ENCODE measurements around the gene LRRC74A.

The LRRC74A gene

DNA sequence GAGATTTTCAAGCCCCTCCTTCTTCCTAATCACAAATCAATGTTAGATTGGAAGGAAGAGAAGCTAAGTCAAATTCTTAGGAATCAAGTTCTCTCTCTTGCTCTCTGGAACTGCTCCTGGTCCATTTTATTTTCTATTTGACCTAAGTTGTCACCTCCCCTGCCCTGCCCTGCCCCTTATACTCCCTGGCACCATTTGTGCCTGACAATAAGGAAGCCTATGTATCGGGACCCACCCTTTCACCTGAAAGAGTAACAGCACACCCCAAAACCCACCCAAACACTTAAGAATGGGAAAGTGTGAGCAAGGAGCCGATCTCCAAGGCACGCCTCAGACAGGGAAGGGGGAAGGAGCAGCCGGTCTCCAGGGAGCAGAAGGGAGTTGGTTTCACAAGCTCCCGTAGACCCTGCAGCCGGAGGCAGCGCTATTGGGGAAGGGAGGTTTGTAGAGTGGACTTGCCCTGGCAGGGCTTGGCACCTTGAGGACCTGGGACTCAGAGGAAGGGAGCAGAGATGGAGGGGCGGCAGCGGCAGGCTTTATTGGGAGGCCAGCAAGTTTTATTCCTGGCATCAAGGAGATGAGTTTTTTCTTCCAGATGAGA is 1.6 kb downstream of the LRRC74A start:
- Histone ChIP-seq H3K9me3 (replicated peaks; ENCODE audit: insufficient read depth, low read length) (no peaks in the 10 kb centered on the region), H3K27me3 (replicated peaks; ENCODE audit: insufficient read depth, low read length) (no peaks in the 10 kb centered on the region), H3K4me2 (ENCODE audit: low read depth, low read length) (no peak overlapping the region), H2AFZ (ENCODE audit: low read length) (no peak overlapping the region), H4K20me1 (ENCODE audit: insufficient read depth, low read length) (no peaks in the 10 kb centered on the region), H3F3A (ENCODE audit: insufficient read depth, low read length) (no peaks in the 10 kb centered on the region), H3K27ac (ENCODE audit: low read length) (no peak overlapping the region), H3K4me1 (ENCODE audit: low read length) (no peaks in the 10 kb centered on the region), H3K79me2 (ENCODE audit: low read length) (no peaks in the 10 kb centered on the region), H3K4me3 (ENCODE audit: low read length) (no peak overlapping the region), H3K9ac (ENCODE audit: low read length) (no peak overlapping the region), H3K36me3 (replicated peaks; ENCODE audit: insufficient read depth, low read length) (no peaks in the 10 kb centered on the region), H3K9me2 (replicated peaks; ENCODE audit: insufficient read depth, low read length) (no peaks in the 10 kb centered on the region)
- TF ChIP-seq EZH2phosphoT487 (IDR thresholded peaks at IDR 0.05; ENCODE audit: low read length) (no peak), EZH2 (optimal IDR thresholded peaks at IDR 0.05; ENCODE audit: low read depth, low read length) (no peak), CTCF (IDR thresholded peaks at IDR 0.05; ENCODE audit: low read length) (no peak)
- no peak for DNase-seq

GRCh38 chr14:76828339-76829012 is 2.3 kb downstream of the LRRC74A start:
- Histone ChIP-seq H2AFZ (ENCODE audit: low read length) (no peak overlapping the region), H3K36me3 (replicated peaks; ENCODE audit: insufficient read depth, low read length) (no peaks in the 10 kb centered on the region), H3K4me1 (ENCODE audit: low read length) (no peaks in the 10 kb centered on the region), H4K20me1 (ENCODE audit: insufficient read depth, low read length) (no peaks in the 10 kb centered on the region), H3K9me2 (replicated peaks; ENCODE audit: insufficient read depth, low read length) (no peaks in the 10 kb centered on the region), H3K27ac (ENCODE audit: low read length) (no peak overlapping the region), H3K4me2 (ENCODE audit: low read depth, low read length) (no peak overlapping the region), H3K27me3 (replicated peaks; ENCODE audit: insufficient read depth, low read length) (no peaks in the 10 kb centered on the region), H3F3A (ENCODE audit: insufficient read depth, low read length) (no peaks in the 10 kb centered on the region), H3K9ac (ENCODE audit: low read length) (no peak overlapping the region), H3K79me2 (ENCODE audit: low read length) (no peaks in the 10 kb centered on the region), H3K4me3 (ENCODE audit: low read length) (no peak overlapping the region), H3K9me3 (replicated peaks; ENCODE audit: insufficient read depth, low read length) (no peaks in the 10 kb centered on the region)
- TF ChIP-seq EZH2phosphoT487 (IDR thresholded peaks at IDR 0.05; ENCODE audit: low read length) = no peak
- TF ChIP-seq EZH2 (optimal IDR thresholded peaks at IDR 0.05; ENCODE audit: low read depth, low read length) = no peak
- TF ChIP-seq CTCF (IDR thresholded peaks at IDR 0.05; ENCODE audit: low read length) = no peak
- DNase-seq = no peak

DNA sequence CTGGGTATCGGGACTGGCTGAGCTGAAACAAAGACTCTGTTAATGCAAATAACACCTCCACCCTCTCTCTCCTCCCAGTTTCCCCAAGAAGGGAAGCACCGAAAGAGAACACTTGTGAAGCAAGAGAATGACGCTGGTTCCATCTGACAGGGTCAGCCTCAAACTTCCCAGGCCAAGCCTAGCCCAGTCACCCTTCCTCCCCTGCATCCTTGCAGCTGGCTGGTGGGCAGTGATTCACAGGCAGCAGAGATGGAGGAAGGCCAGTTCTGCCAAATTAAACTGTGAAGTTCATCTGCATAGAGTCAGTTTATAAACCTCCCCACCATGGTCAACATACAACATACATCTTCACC is 2.8 kb downstream of the LRRC74A start:
- Histone ChIP-seq H2AFZ (ENCODE audit: low read length) (no peak overlapping the region), H3K36me3 (replicated peaks; ENCODE audit: insufficient read depth, low read length) (no peaks in the 10 kb centered on the region), H3K9me3 (replicated peaks; ENCODE audit: insufficient read depth, low read length) (no peaks in the 10 kb centered on the region), H3F3A (ENCODE audit: insufficient read depth, low read length) (no peaks in the 10 kb centered on the region), H3K4me1 (ENCODE audit: low read length) (no peaks in the 10 kb centered on the region), H4K20me1 (ENCODE audit: insufficient read depth, low read length) (no peaks in the 10 kb centered on the region), H3K27me3 (replicated peaks; ENCODE audit: insufficient read depth, low read length) (no peaks in the 10 kb centered on the region), H3K27ac (ENCODE audit: low read length) (no peak overlapping the region), H3K9me2 (replicated peaks; ENCODE audit: insufficient read depth, low read length) (no peaks in the 10 kb centered on the region), H3K4me3 (ENCODE audit: low read length) (no peak overlapping the region), H3K4me2 (ENCODE audit: low read depth, low read length) (no peak overlapping the region), H3K79me2 (ENCODE audit: low read length) (no peaks in the 10 kb centered on the region), H3K9ac (ENCODE audit: low read length) (no peak overlapping the region)
- TF ChIP-seq EZH2phosphoT487 (IDR thresholded peaks at IDR 0.05; ENCODE audit: low read length) (no peak), CTCF (IDR thresholded peaks at IDR 0.05; ENCODE audit: low read length) (no peak), EZH2 (optimal IDR thresholded peaks at IDR 0.05; ENCODE audit: low read depth, low read length) (no peak)
- DNase-seq = no peak

All from MM.1S (cell line).